Upper lobe of left lung (tissue), 6 donors: ENCODE results near the gene EVI5L. TPM values are rescaled to one million over a fixed set of nuclear protein-coding genes. Genes with fewer than 3 reads are reported as not detected.

Experiments used
- ATAC-seq, 2 donors: fragments of 200-7000 bp; cut with Tn5 transposase; one replicate each; pipeline ENCODE4 v1.9.1; 2022; ENCODE audit warnings: mild to moderate bottlenecking in 2 of 2, moderate library complexity in 2 of 2; ENCODE audit not compliant: low FRiP score in 2 of 2
- DNase-seq, 2 donors: peaks; one replicate each; pipeline ENCODE4 v3.0.0-alpha.2; 2019 to 2020
- H3K27ac ChIP-seq, 4 donors: fragments of 200-600 bp; sonication (generic); one replicate each; pipeline ENCODE4 v1.5.1; 2016 to 2019
- H3K27me3 ChIP-seq, 4 donors: fragments of 200-600 bp; sonication (generic); one replicate each; pipeline ENCODE4 v1.5.1; 2017 to 2019
- H3K36me3 ChIP-seq, 4 donors: fragments of 200-600 bp; sonication (generic); one replicate each; pipeline ENCODE4 v1.5.1; 2016 to 2019
- H3K4me1 ChIP-seq, 4 donors: fragments of 200-600 bp; sonication (generic); one replicate each; pipeline ENCODE4 v1.5.1; 2018 to 2019
- H3K4me3 ChIP-seq, 4 donors: fragments of 200-600 bp; sonication (generic); one replicate each; pipeline ENCODE4 v1.5.1; 2017 to 2019; ENCODE audit warnings: mild to moderate bottlenecking in 2 of 4, moderate library complexity in 1 of 4
- H3K9me3 ChIP-seq, 4 donors: fragments of 200-600 bp; sonication (generic); one replicate each; pipeline ENCODE4 v1.5.1; 2018 to 2019
- EP300 ChIP-seq, 4 donors: sonication (generic); formaldehyde crosslinking; IDR thresholded peaks; one replicate each; pipeline ENCODE4 v1.5.1; 2017; ENCODE audit warnings: antibody characterized with exemption in 4 of 4, control low read depth in 2 of 4
- POLR2A ChIP-seq, 4 donors: fragments of 450-650 bp; IDR thresholded peaks; one replicate each; pipeline ENCODE4 v1.5.1; 2016 to 2017; ENCODE audit warnings: antibody characterized with exemption in 4 of 4, mild to moderate bottlenecking in 2 of 4
- POLR2AphosphoS5 ChIP-seq, 2 donors: sonication (generic); formaldehyde crosslinking; IDR thresholded peaks; one replicate each; pipeline ENCODE4 v1.5.1; 2017; ENCODE audit warnings: antibody characterized with exemption in 2 of 2
- WGBS, 2 donors: methylation state at CpG; one replicate each; pipeline ENCODE4 v1.1.5; 2017 to 2018; 5-methylcytosine and 5-hydroxymethylcytosine counted together
- total RNA-seq, 6 donors: library from RNA; depleted of rRNA in 4 of 6; stranded (reverse); fragments of >200 nt in 4 of 6; gene quantifications; one replicate each; pipeline versions ENCODE4 v1.1.0 to v1.2.1, GENCODE V29; 2016 to 2021
- TF ChIP-seq, protein P1 (sequence below), 6 experiments: fragments of 450-650 bp in 4 of 6; fragments of 200-600 bp in 2 of 6; sonication (generic) in 2 of 6; IDR thresholded peaks; one replicate each; pipeline ENCODE4 v1.5.1; 2016 to 2019; ENCODE audit warnings: antibody characterized with exemption in 6 of 6
- donor health status: DM: no; HTN: no; CAD: no; lungs with moderate emphysema.
- donor health status: DM: no; HTN: yes; CAD: no; lungs with severe emphysema.

EVI5L gene
- total RNA-seq, 6 donors from 2014 or later, result 12.0 to 24.1 (median 15.6) TPM

DNA sequence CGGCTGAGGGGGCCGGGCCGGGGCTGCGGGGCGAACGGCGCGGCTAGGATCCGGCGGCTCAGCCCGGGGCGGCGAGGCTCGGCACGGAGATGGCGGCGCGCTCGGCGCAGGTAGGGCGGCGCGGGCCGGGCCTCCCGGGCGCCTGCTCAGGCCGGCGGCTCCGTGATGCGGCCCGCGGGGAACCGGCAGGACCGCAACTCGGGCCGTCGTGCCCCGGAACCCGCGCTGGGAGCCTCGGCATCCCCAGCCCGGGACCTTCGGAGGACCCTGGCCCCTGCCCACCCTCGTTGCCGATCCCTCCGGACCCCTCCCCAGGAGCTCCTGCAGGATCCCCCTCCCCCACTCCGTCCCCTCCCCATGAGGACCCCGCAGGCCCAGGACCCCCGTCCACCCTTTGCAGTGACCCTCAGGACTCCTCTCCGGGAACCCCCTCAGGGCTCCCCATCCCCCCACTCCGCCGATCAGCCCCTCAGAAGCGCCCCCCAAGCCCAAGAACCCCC lies 304 bp downstream of the EVI5L start:
- Histone ChIP-seq H3K36me3 (no peaks in the 10 kb centered on the region), H3K27ac (peak overlapping the region in 2 of 4 donors; percentile 54 to 59), H3K4me3 (peak overlapping the region; percentile 77 to 95 (median 85)), H3K27me3 (no peaks in the 10 kb centered on the region), H3K9me3 (no peaks in the 10 kb centered on the region), H3K4me1 (peaks cover 24 to 42% (median 33%) of the 10 kb centered on the region in 4 donors)
- DNase-seq, result no peak
- TF ChIP-seq EP300 (IDR thresholded peaks at IDR 0.05) (no peak), POLR2A (IDR thresholded peaks at IDR 0.05) (no peak), POLR2AphosphoS5 (IDR thresholded peaks at IDR 0.05) (no peak)
- TF ChIP-seq, protein P1, sequence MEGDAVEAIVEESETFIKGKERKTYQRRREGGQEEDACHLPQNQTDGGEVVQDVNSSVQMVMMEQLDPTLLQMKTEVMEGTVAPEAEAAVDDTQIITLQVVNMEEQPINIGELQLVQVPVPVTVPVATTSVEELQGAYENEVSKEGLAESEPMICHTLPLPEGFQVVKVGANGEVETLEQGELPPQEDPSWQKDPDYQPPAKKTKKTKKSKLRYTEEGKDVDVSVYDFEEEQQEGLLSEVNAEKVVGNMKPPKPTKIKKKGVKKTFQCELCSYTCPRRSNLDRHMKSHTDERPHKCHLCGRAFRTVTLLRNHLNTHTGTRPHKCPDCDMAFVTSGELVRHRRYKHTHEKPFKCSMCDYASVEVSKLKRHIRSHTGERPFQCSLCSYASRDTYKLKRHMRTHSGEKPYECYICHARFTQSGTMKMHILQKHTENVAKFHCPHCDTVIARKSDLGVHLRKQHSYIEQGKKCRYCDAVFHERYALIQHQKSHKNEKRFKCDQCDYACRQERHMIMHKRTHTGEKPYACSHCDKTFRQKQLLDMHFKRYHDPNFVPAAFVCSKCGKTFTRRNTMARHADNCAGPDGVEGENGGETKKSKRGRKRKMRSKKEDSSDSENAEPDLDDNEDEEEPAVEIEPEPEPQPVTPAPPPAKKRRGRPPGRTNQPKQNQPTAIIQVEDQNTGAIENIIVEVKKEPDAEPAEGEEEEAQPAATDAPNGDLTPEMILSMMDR (IDR thresholded peaks at IDR 0.05), result no peak
- no peak for ATAC-seq
- WGBS, 2 donors, result 0 to 2% methylated on average over 1 to 24 of the region's 53 CpGs

DNA sequence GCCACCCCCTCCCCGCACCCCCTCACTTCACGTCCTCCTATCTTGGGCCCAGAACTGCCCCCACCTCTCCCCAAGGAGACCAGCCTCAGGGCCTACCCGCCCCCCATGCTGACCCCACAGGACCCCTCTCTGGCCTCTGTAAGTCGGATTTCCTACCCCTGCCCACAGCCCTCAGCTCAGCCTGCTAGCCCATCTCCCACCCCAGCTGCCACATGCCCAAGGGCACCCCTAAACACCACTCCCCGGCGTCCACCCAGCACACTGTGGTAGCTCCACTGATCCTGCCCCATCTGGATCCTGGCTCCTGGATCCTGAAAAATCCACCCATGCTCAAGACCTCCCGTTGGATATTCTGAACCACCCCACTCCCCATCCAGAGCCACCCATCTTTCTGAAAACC lies 805 bp downstream of the EVI5L start:
- DNase-seq, result no peak
- H3K9me3 ChIP-seq, result no peaks in the 10 kb centered on the region
- peak overlapping the region in 2 of 4 donors; percentile 54 to 59 for H3K27ac ChIP-seq
- 52 to 60% methylated on average over 5 to 7 of the region's 7 CpGs for WGBS, 2 donors
- TF ChIP-seq POLR2AphosphoS5 (IDR thresholded peaks at IDR 0.05) (no peak), EP300 (IDR thresholded peaks at IDR 0.05) (no peak), POLR2A (IDR thresholded peaks at IDR 0.05) (no peak)
- TF ChIP-seq, protein P1 (IDR thresholded peaks at IDR 0.05), result no peak
- H3K36me3 ChIP-seq, result no peaks in the 10 kb centered on the region
- no peak for ATAC-seq
- H3K4me1 ChIP-seq, result peaks cover 24 to 42% (median 33%) of the 10 kb centered on the region in 4 donors
- H3K4me3 ChIP-seq, result peak overlapping the region in 3 of 4 donors; percentile 77 to 95 (median 87)
- no peaks in the 10 kb centered on the region for H3K27me3 ChIP-seq

DNA sequence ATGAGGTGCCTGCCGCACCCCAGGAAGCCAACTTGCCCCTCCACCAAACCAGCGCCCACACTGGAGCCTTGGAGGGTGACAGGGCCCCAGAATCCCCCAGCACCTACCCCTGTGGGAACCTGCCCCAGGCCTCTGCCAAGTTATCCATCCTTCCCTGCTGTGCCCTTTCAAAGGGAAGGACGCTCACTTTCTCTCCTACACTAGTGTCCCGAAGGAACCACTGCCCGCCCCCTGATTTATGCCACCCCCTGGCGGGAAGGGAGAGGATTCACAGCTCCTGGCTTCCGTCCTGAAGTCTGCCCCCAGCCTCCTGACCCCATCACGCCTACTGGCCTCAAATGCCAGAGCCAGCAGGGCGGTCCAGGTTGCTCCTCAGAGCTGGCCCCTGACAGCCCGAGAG lies 1.4 kb downstream of the EVI5L start:
- Histone ChIP-seq H3K4me3 (no peak overlapping the region), H3K27me3 (no peaks in the 10 kb centered on the region), H3K9me3 (no peaks in the 10 kb centered on the region), H3K36me3 (no peaks in the 10 kb centered on the region), H3K27ac (peak overlapping the region in 1 of 4 donors; percentile 73), H3K4me1 (peaks cover 24 to 42% (median 33%) of the 10 kb centered on the region in 4 donors)
- no peak for DNase-seq
- TF ChIP-seq EP300 (IDR thresholded peaks at IDR 0.05) (no peak), POLR2A (IDR thresholded peaks at IDR 0.05) (no peak), POLR2AphosphoS5 (IDR thresholded peaks at IDR 0.05) (no peak)
- TF ChIP-seq, protein P1 (IDR thresholded peaks at IDR 0.05), result no peak
- ATAC-seq, result no peak
- 63 to 77% methylated on average over 7 to 10 of the region's 10 CpGs for WGBS, 2 donors

DNA sequence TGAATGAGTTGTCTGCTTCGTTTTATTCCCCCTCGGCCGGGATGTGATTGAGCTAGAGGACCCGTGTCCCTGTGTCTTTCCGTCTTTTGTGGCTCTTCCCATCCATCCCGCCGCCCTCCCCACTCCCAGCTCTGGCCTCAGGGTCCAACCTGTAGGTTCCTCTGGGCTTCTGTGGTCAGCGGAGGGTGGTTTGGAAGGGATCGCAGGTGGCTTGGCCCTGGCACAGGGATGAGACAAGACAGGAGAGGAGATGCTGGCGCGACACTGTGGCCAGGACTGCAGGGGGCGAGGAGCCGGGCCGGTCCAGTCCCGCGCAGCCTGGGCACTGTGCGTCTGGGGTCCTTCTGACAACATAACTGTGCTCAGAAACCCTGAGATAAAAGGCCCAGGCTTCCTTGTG lies 2.0 kb downstream of the EVI5L start:
- Histone ChIP-seq H3K27me3 (no peaks in the 10 kb centered on the region), H3K4me3 (no peak overlapping the region), H3K9me3 (no peaks in the 10 kb centered on the region), H3K4me1 (peaks cover 24 to 42% (median 33%) of the 10 kb centered on the region in 4 donors), H3K27ac (peak overlapping the region in 1 of 4 donors; percentile 73), H3K36me3 (no peaks in the 10 kb centered on the region)
- TF ChIP-seq POLR2AphosphoS5 (IDR thresholded peaks at IDR 0.05), result no peak
- no peak for TF ChIP-seq POLR2A (IDR thresholded peaks at IDR 0.05)
- TF ChIP-seq, protein P1 (IDR thresholded peaks at IDR 0.05), result no peak
- no peak for TF ChIP-seq EP300 (IDR thresholded peaks at IDR 0.05)
- ATAC-seq, result no peak
- DNase-seq, result peak in 1 of 2 donors; percentile 56
- WGBS, 2 donors, result 83 to 85% methylated on average over 9 to 17 of the region's 17 CpGs

DNA sequence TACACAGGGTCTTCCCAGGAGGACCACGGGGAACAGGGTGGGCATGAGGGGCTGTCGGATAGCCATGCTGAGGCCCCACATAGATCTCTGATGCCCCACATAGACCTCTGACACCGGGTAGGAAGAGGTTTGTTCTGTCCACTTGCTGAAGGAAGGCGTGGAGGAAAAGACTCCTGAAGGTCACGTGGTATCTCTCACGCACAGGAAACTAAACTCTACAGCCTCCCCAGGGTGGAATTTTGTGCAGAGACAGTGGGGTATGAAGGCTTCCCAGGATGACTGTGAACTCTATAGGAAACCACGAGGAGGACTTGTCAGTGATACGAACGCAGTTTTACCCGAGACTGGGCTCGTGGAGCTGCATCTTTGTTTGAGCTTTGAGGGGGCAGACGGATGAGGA lies 2.8 kb downstream of the EVI5L start:
- Histone ChIP-seq H3K4me3 (no peak overlapping the region), H3K4me1 (peaks cover 24 to 42% (median 33%) of the 10 kb centered on the region in 4 donors), H3K27ac (peak overlapping the region in 2 of 4 donors; percentile 34 to 73), H3K27me3 (no peaks in the 10 kb centered on the region), H3K36me3 (no peaks in the 10 kb centered on the region), H3K9me3 (no peaks in the 10 kb centered on the region)
- DNase-seq (no peak), ATAC-seq (no peak)
- 50 to 66% methylated on average over 12 of the region's 12 CpGs for WGBS, 2 donors
- TF ChIP-seq EP300 (IDR thresholded peaks at IDR 0.05) (no peak), POLR2A (IDR thresholded peaks at IDR 0.05) (no peak), POLR2AphosphoS5 (IDR thresholded peaks at IDR 0.05) (no peak)
- TF ChIP-seq, protein P1 (IDR thresholded peaks at IDR 0.05), result no peak
